HG03378 (cell line): ENCODE results near the gene DCUN1D4.

Source experiments
- ATAC-seq: cut with Tn5 transposase; IDR thresholded peaks from one replicate; pipeline ENCODE4 v1.9.1; 2021; ENCODE audit warnings: mild to moderate bottlenecking, moderate library complexity; ENCODE audit not compliant: unreplicated experiment

The DCUN1D4 gene

DNA sequence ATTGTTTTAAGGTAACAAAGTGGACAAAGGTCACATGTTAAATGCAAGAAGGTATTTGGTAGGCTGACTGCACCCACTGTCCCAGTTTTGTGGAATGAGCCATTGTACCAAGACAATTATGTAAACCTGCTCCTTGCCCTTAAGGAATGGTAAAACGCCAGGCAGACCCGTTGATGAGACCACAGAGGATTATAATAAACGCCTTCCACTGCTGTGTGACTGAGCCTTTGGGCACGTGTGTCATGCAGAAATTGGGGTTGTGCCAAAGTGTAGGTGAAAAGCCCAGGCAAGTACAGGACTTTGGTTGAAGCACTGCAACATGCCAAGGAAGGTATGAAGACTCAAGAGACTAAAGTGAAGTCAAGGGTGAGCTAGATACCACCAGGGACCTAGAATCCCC, 117.5 kb downstream of the DCUN1D4 start:
- ATAC-seq, result no peak

DNA sequence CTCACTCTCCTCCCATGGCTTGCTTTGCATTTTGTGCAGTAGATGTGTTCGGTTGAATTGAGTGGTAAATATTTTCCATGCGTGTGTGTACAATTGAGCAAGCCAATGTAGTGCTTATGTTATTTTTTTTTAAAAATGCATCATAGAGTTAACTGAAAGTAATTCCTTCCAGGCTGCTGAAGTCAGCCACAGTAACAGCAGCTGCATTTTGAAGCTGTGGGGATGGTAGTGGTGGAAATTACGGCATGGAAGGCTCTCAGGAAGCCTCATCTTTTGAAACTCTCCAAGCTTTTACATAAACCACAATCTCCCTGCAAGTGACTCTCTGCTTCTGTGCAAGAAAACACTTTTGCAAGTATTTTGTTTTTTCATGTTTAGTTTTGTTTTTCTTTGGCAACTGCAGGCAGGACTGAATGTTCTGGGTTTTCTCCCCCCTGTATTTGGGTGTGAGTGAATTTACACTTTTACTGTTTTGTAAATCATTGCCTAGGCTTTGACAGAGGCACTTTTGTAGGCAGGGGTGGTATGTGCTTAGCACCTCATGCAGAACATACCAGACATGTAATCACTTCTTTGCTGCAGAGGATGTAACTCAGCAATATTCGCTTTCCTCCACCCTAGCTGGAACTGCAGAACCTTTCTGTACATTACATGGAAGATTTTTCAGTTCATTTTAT, 121.0 kb downstream of the DCUN1D4 start:
- ATAC-seq, result no peak

DNA sequence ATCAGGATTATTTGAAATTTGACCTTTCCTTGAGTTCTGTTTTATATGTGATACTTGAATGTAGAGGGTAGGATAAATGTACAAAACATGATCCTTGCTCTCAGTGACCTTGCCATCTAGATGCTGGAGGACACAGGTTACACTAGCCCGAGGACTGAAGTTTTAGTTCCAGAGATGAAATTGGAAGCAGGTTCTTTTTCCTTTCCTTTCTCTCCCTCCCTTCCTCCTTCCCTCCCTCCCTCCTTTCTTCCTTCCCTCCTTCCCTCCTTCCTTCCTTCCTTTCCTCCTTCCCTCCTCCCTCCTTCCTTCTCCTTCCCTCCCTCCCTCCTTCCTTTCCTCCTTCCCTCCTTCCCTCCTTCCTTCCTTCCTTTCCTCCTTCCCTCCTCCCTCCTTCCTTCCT, 122.9 kb downstream of the DCUN1D4 start:
- ATAC-seq, result no peak
